ENCODE results near the gene ALPI.

The ALPI gene

DNA sequence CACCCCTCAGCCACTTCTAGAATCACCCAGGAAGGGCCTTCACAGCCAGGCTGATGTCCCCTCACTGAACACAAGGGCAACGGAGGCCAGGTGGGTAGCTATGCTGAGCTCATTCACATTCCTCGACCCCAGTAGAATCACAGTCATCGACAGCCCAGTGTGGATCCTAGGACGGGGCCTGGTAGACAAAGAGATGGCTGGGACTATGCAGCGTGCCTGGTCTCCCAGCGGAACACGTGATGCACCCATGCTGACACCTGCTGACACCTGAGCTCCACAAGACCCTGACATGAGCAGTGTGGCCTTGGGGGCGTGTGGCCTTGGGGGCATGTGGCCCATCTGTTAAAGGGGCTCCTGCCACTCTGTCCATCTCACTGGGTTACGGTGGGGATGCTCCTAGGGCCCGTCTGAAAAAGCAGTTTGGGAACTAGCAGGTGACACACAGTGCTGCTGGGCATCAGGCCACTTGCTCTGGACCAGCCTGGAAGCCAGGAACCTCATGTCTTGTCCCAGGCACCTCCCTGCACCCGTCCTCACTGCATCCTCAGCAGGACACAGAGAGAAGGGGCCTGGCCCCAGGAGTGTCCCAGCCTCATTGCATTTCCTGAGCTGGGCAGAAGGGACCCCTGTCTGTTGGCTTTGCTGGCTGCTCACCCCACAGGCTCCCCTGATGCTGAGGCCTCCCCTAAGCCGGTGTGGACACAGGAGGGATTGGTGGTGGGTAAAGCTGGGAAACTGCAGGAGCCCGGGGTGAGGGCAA lies 22.0 kb downstream of the ALPI start:
- no peaks in the 10 kb centered on the region for H3K9me3 ChIP-seq (ENCODE audit: control insufficient read depth, insufficient read depth, low read depth, low read length)
- TF ChIP-seq ZBTB20 (tag by site-specific recombination; IDR thresholded peaks at IDR 0.05) (no peak), ZNF302 (tag by site-specific recombination; IDR thresholded peaks at IDR 0.05; ENCODE audit: low read depth) (no peak), ZNF510 (tag by site-specific recombination; IDR thresholded peaks at IDR 0.05; ENCODE audit: insufficient replicate concordance) (no peak), ZNF274 (IDR thresholded peaks at IDR 0.05; ENCODE audit: low read length) (no peak), ZNF274 (tag by site-specific recombination; IDR thresholded peaks at IDR 0.05; ENCODE audit: borderline replicate concordance) (no peak), ZNF580 (tag by site-specific recombination; IDR thresholded peaks at IDR 0.05) (no peak), BCL6B (tag by site-specific recombination; IDR thresholded peaks at IDR 0.05) (no peak), SCRT2 (tag by site-specific recombination; IDR thresholded peaks at IDR 0.05) (no peak), ZNF18 (tag by site-specific recombination; IDR thresholded peaks at IDR 0.05) (no peak), ZNF658 (tag by site-specific recombination; IDR thresholded peaks at IDR 0.05) (no peak), ZNF544 (tag by site-specific recombination; IDR thresholded peaks at IDR 0.05) (no peak), ZNF48 (tag by site-specific recombination; IDR thresholded peaks at IDR 0.05) (no peak), SCRT1 (tag by site-specific recombination; IDR thresholded peaks at IDR 0.05; ENCODE audit: borderline replicate concordance) (no peak)
- TF ChIP-seq, protein P1, sequence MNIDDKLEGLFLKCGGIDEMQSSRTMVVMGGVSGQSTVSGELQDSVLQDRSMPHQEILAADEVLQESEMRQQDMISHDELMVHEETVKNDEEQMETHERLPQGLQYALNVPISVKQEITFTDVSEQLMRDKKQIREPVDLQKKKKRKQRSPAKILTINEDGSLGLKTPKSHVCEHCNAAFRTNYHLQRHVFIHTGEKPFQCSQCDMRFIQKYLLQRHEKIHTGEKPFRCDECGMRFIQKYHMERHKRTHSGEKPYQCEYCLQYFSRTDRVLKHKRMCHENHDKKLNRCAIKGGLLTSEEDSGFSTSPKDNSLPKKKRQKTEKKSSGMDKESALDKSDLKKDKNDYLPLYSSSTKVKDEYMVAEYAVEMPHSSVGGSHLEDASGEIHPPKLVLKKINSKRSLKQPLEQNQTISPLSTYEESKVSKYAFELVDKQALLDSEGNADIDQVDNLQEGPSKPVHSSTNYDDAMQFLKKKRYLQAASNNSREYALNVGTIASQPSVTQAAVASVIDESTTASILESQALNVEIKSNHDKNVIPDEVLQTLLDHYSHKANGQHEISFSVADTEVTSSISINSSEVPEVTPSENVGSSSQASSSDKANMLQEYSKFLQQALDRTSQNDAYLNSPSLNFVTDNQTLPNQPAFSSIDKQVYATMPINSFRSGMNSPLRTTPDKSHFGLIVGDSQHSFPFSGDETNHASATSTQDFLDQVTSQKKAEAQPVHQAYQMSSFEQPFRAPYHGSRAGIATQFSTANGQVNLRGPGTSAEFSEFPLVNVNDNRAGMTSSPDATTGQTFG (tag by site-specific recombination; IDR thresholded peaks at IDR 0.05; ENCODE audit: borderline replicate concordance): no peak
- TF ChIP-seq, protein P2, sequence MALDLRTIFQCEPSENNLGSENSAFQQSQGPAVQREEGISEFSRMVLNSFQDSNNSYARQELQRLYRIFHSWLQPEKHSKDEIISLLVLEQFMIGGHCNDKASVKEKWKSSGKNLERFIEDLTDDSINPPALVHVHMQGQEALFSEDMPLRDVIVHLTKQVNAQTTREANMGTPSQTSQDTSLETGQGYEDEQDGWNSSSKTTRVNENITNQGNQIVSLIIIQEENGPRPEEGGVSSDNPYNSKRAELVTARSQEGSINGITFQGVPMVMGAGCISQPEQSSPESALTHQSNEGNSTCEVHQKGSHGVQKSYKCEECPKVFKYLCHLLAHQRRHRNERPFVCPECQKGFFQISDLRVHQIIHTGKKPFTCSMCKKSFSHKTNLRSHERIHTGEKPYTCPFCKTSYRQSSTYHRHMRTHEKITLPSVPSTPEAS (tag by site-specific recombination; IDR thresholded peaks at IDR 0.05): no peak
- H3K27ac ChIP-seq (ENCODE audit: extremely low read depth, low read depth, low read length): no peak overlapping the region
- H3K36me3 ChIP-seq (ENCODE audit: control insufficient read depth in 2 of 2, insufficient read depth in 1 of 2, low read length in 2 of 2): peaks cover 0 to 4% of the 10 kb centered on the region in 2 experiments; a peak in 1 of 3 replicates
- peaks cover 2% of the 10 kb centered on the region; the same call in 1 of the 2 replicates for H3K4me1 ChIP-seq (ENCODE audit: control insufficient read depth, insufficient read depth, low read length)
- ChIA-PET POLR2A (no interaction called here), CTCF (interaction anchor here (0.7 to 2.3 kb wide), 2 partner anchors 30 to 79 kb away, joined by 4 to 7 read pairs; no protein-coding TSS in a partner anchor)
- H3K4me3 ChIP-seq (ENCODE audit: low read depth, low read length): no peak overlapping the region

DNA sequence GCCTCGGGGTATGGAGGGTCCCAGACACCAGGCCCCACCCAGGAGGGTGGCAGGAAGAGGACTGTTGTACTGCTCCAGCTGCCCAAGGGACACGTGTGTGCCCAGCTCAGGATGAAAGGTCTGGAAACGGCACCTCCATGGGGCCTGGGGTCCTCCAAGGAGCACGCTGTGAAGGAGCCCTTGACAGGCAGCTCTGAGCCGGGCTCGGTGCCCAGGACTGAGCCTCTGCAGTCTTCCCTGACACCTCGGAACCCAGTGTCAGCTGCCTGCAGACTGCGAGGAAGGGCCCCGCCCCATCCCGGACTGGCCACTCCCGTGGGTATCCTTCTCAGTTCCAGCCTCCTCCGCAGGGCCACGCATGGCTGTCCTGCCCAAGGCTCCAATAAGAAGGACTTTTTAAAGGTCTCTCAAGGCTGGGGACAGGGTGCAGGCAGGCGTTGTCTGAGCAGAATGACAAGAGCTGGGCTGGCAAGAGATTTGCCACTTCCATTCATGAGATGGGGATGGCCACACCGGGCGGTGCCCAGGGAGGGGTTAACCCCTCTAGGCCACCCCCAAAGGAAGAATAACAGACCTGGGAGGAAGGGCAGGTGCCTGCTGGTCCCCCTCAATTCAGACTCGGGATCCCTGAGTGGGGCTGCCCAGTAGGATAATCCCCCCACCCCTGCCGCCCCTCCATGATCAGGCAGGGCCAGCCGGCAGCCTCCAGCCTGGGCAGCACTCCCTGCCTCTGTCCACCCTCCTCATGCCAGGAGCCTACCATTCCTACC lies 22.8 kb downstream of the ALPI start:
- ChIA-PET POLR2A (no interaction called here), CTCF (interaction anchor here (0.7 to 2.3 kb wide), 2 partner anchors 31 to 52 kb away, joined by 3 to 7 read pairs; no protein-coding TSS in a partner anchor)
- no peak overlapping the region for H3K27ac ChIP-seq (ENCODE audit: extremely low read depth, low read depth, low read length)
- no peak overlapping the region for H3K4me3 ChIP-seq (ENCODE audit: low read depth, low read length)
- H3K9me3 ChIP-seq (ENCODE audit: control insufficient read depth, insufficient read depth, low read depth, low read length): no peaks in the 10 kb centered on the region
- TF ChIP-seq SP7 (tag by site-specific recombination; IDR thresholded peaks at IDR 0.05) (no peak), YY1 (tag by site-specific recombination; IDR thresholded peaks at IDR 0.05) (no peak)
- TF ChIP-seq, protein P3, sequence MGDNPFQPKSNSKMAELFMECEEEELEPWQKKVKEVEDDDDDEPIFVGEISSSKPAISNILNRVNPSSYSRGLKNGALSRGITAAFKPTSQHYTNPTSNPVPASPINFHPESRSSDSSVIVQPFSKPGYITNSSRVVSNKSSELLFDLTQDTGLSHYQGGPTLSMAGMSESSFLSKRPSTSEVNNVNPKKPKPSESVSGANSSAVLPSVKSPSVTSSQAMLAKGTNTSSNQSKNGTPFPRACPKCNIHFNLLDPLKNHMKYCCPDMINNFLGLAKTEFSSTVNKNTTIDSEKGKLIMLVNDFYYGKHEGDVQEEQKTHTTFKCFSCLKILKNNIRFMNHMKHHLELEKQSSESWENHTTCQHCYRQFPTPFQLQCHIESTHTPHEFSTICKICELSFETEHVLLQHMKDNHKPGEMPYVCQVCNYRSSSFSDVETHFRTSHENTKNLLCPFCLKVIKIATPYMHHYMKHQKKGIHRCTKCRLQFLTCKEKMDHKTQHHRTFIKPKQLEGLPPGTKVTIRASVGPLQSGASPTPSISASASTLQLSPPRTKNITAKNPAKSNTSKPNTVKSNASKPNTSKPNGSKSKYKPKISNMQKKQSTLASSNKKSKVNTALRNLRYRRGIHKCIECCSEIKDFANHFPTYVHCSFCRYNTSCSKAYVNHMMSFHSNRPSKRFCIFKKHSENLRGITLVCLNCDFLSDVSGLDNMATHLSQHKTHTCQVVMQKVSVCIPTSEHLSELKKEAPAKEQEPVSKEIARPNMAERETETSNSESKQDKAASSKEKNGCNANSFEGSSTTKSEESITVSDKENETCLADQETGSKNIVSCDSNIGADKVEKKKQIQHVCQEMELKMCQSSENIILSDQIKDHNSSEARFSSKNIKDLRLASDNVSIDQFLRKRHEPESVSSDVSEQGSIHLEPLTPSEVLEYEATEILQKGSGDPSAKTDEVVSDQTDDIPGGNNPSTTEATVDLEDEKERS (tag by site-specific recombination; IDR thresholded peaks at IDR 0.05): no peak
- H3K36me3 ChIP-seq (ENCODE audit: control insufficient read depth in 2 of 2, insufficient read depth in 1 of 2, low read length in 2 of 2): peaks cover 0 to 5% of the 10 kb centered on the region in 2 experiments; a peak in 1 of 3 replicates
- 0 out of 2 replicates have a peak, but pooled peaks cover 2% of the 10 kb centered on the region for H3K4me1 ChIP-seq (ENCODE audit: control insufficient read depth, insufficient read depth, low read length)
